Left lung (tissue), 14 donors: ENCODE data around the gene FOXL3. TPM values are rescaled to one million over a fixed set of nuclear protein-coding genes. Genes with fewer than 3 reads are reported as not detected.
"Not testable (repeated sequence)": the region's sequence is repeated elsewhere in the genome, so short reads cannot be mapped to it uniquely, and the experiment has no call there.

Source experiments
- ATAC-seq: fragments of 200-7000 bp; cut with Tn5 transposase; one replicate; pipeline ENCODE4 v1.9.1; 2020; ENCODE audit warnings: moderate library complexity
- DNase-seq, 4 donors: peaks; one replicate each; pipeline ENCODE4 v3.0.0-alpha.2; 2013 to 2020
- H3K27ac ChIP-seq, 2 donors: fragments of 200-600 bp; sonication (generic) in 1 of 2; one replicate each; pipeline versions ENCODE4 v1.5.0 to v1.8.0; 2020 to 2021
- H3K27me3 ChIP-seq, 2 donors: fragments of 200-600 bp; sonication (generic) in 1 of 2; one replicate each; pipeline versions ENCODE4 v1.5.0 to v1.8.0; 2020 to 2021
- H3K36me3 ChIP-seq, 2 donors: fragments of 200-600 bp; sonication (generic) in 1 of 2; one replicate each; pipeline versions ENCODE4 v1.5.0 to v1.8.0; 2020 to 2021
- H3K4me1 ChIP-seq, 2 donors: fragments of 200-600 bp; one replicate each; pipeline ENCODE4 v1.8.0; 2021
- H3K4me3 ChIP-seq, 2 donors: fragments of 200-600 bp; sonication (generic) in 1 of 2; one replicate each; pipeline versions ENCODE4 v1.5.0 to v1.8.0; 2020 to 2021; ENCODE audit warnings: mild to moderate bottlenecking in 1 of 2
- H3K9me3 ChIP-seq, 2 donors: fragments of 200-600 bp; sonication (generic) in 1 of 2; one replicate each; pipeline versions ENCODE4 v1.5.0 to v1.8.0; 2020 to 2021
- CTCF ChIP-seq, 2 donors: fragments of 200-600 bp; sonication (generic) in 1 of 2; IDR thresholded peaks; one replicate each; pipeline versions ENCODE4 v1.5.0 to v1.8.0; 2021; ENCODE audit warnings: antibody characterized with exemption in 2 of 2
- intact Hi-C, 2 donors: fragments of 100-400 bp; cut with DNase I; formaldehyde crosslinking; loops; one replicate each; pipeline versions ENCODE4 v1.11.2 to v1.14.2; 2022
- long read RNA-seq, 12 donors: library from polyadenylated mRNA in 2 of 12; unstranded in 2 of 12; transcript quantifications; one replicate each; pipeline ENCODE4 v2.0.0 and lab custom pipeline, GENCODE V29; 2019 to 2026
- polyA plus RNA-seq, 6 donors: library from polyadenylated mRNA; unstranded; fragments of 120-200 nt; gene quantifications; one replicate each; pipeline ENCODE4 v1.2.1, GENCODE V29; 2013; ENCODE audit not compliant: insufficient read length in 6 of 6
- total RNA-seq, 2 donors: library from RNA; stranded (reverse); fragmentation: NEBNext Ultra II Directional; extraction: Animal tissue kit (Norgen Biotek cat#: 25700); gene quantifications; one replicate each; pipeline ENCODE4 v1.2.1, GENCODE V29; 2021
- donor health status: DM: no; HTN: yes; CAD: no.
- donor health status: DM: no; HTN: no; CAD: no.

FOXL3 gene
- not detected for total RNA-seq
- not detected for polyA plus RNA-seq
- long read RNA-seq, donor 1: 0 reads
- long read RNA-seq, donor 2: 0 reads
- long read RNA-seq, donor 3: 0 reads
- long read RNA-seq, donor 4: 0 reads
- long read RNA-seq, donor 5: 0 reads
- long read RNA-seq, donor 6: 0 reads
- long read RNA-seq, donor 7: 0 reads
- long read RNA-seq, donor 8: 0 reads
- long read RNA-seq, donor 9: 0 reads
- long read RNA-seq, donor 10: 0 reads
- long read RNA-seq, donor 11: 0 reads
- long read RNA-seq, donor 12: 0 reads

- TF ChIP-seq CTCF (IDR thresholded peaks at IDR 0.05): no peak
- H3K36me3 ChIP-seq: no peaks in the 10 kb centered on the region
- no peak for ATAC-seq
- no peak within 1 kb of the TSS for H3K27ac ChIP-seq
- H3K4me3 ChIP-seq: no peak within 1 kb of the TSS
- peaks cover 0 to 8% of the 10 kb centered on the region in 2 donors for H3K4me1 ChIP-seq
- no peak for DNase-seq
- peaks cover 39 to 93% of the 10 kb centered on the region in 2 donors for H3K27me3 ChIP-seq
- H3K9me3 ChIP-seq: no peaks in the 10 kb centered on the region
- intact Hi-C loops: no loop called here
Measured at GRCh38 chr7:289756-290553, at the start of gene FOXL3. Gene FOXL3 (plus strand): TSS chr7:290170. CDS start chr7:290170, 0 bp downstream.

- intact Hi-C loops: no loop called here
- no peak overlapping the region for H3K4me3 ChIP-seq
- no peak for TF ChIP-seq CTCF (IDR thresholded peaks at IDR 0.05)
- H3K4me1 ChIP-seq: peaks cover 1 to 2% of the 10 kb centered on the region in 2 donors
- no peaks in the 10 kb centered on the region for H3K9me3 ChIP-seq
- H3K27me3 ChIP-seq: no peaks in the 10 kb centered on the region
- ATAC-seq (peak; percentile 51), DNase-seq (no peak)
- peaks cover 0 to 17% of the 10 kb centered on the region in 2 donors for H3K36me3 ChIP-seq
- H3K27ac ChIP-seq: no peak overlapping the region
Measured at GRCh38 chr7:240887-241421, 49.0 kb upstream of the FOXL3 start.

- no peaks in the 10 kb centered on the region for H3K9me3 ChIP-seq
- H3K4me1 ChIP-seq: no peaks in the 10 kb centered on the region
- DNase-seq (no peak), ATAC-seq (no peak)
- intact Hi-C loops: no loop called here
- H3K4me3 ChIP-seq: no peak overlapping the region
- no peak overlapping the region for H3K27ac ChIP-seq
- H3K36me3 ChIP-seq: peaks cover 0 to 22% of the 10 kb centered on the region in 2 donors
- TF ChIP-seq CTCF (IDR thresholded peaks at IDR 0.05): no peak
- no peaks in the 10 kb centered on the region for H3K27me3 ChIP-seq
Measured at GRCh38 chr7:241513-241912, 48.5 kb upstream of the FOXL3 start.

- DNase-seq, ATAC-seq, intact Hi-C loops, H3K27me3 ChIP-seq, H3K27ac ChIP-seq, H3K9me3 ChIP-seq, H3K4me1 ChIP-seq, H3K4me3 ChIP-seq: not testable (repeated sequence)
- peaks cover 0 to 36% of the 10 kb centered on the region in 2 donors for H3K36me3 ChIP-seq
Measured at GRCh38 chr7:242826-243579, 47.0 kb upstream of the FOXL3 start.

- intact Hi-C loops, H3K4me1 ChIP-seq, H3K27me3 ChIP-seq, H3K4me3 ChIP-seq, ATAC-seq, H3K27ac ChIP-seq, DNase-seq, H3K9me3 ChIP-seq: not testable (repeated sequence)
- H3K36me3 ChIP-seq: peaks cover 0 to 41% of the 10 kb centered on the region in 2 donors
Measured at GRCh38 chr7:243580-243978, 46.4 kb upstream of the FOXL3 start.
